HG03025 (cell line): ENCODE measurements around the gene ZNF318.
A peak's percentile ranks its signal among the peaks of the same experiment; 100 is the strongest.
"Not testable (repeated sequence)": the region's sequence is repeated elsewhere in the genome, so short reads cannot be mapped to it uniquely, and the experiment has no call there.

ENCODE experiments used
- ATAC-seq: cut with Tn5 transposase; IDR thresholded peaks from one replicate; pipeline ENCODE4 v1.9.1; 2021; ENCODE audit warnings: mild to moderate bottlenecking, moderate library complexity; ENCODE audit not compliant: unreplicated experiment, low FRiP score

The ZNF318 gene

GRCh38 chr6:43390753-43391439 lies 21.4 kb upstream of the ZNF318 start:
- not testable (repeated sequence) for ATAC-seq

- no peak for ATAC-seq
These were observed 20.4 kb upstream of the ZNF318 start for GRCh38 chr6:43389730-43390295.

- ATAC-seq: no peak
These were observed 17.0 kb upstream of the ZNF318 start for GRCh38 chr6:43386492-43386891.

DNA sequence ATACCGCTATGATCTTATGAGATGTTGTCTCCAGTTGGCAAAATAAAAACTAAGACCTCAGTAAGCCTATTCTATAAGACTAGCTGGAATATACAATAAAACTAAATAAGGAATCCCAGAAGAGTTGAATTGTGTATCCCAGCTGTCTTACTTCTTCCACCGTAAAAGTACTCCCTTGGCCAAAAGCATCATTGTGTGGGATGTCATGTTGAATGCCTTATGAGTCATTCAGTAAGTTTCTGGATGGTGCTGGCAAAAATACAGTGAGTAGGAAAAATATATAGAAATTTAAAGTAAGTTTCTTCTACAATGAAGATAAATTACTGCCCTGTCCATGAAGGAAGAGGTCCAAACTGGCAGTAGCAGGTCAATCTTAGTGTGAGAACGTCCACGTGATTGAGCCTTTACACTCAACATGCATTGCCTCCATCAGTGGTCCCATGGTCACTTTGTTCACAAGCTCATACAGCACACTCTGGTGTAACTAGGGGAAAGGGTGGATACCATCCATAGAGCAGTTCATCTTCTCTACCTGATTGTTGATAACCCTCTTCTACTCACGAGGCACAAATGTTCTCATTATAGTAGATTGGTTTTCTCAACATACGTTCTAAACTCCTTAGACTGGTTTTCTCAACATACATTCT lies 13.7 kb upstream of the ZNF318 start:
- ATAC-seq: no peak

- ATAC-seq: not testable (repeated sequence)
These were observed 11.4 kb upstream of the ZNF318 start for GRCh38 chr6:43380858-43381257.

DNA sequence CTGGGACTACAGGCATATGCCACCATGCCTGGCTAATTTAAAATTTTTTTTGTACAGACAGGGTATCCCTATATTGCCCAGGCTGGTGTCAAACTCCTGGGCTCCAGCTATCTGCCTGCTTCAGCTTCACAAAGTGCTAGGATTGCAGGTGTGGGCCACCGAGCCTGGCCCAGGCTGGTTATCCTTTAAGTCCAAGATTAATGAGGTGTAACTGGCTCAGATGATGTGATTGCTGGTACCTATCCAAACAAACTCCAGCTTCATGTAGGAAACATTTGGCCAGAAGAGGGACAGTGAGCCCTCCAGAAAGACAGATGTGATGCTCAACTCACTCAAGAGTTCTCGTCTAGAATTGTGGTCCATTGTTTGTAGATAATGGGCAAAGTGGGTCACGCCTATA lies 9.2 kb upstream of the ZNF318 start:
- ATAC-seq: no peak

DNA sequence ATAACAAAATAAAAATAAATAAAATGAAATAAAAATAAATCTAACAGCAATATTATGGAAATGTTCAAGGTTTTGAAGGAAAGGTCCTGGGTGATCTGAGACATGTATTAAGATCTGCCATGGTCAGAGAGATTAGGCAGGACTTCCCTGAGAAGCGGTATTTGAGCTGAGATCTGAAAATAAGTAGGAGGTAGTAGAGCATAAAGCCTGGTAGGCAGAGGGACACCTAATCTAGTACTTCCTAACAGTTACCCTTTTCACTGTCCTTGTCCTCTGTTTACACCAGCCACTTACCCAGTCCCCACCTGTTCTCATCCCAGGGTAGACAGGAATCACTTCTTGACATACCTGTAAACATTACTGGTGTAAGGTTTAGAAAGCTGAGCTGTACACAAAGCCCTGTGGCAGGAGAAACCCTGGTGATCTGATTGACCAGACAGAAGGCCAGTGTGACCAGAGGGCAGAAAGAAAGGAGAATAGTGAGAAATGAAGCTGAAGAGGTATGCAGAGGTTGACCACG lies 8.3 kb upstream of the ZNF318 start:
- ATAC-seq: no peak

DNA sequence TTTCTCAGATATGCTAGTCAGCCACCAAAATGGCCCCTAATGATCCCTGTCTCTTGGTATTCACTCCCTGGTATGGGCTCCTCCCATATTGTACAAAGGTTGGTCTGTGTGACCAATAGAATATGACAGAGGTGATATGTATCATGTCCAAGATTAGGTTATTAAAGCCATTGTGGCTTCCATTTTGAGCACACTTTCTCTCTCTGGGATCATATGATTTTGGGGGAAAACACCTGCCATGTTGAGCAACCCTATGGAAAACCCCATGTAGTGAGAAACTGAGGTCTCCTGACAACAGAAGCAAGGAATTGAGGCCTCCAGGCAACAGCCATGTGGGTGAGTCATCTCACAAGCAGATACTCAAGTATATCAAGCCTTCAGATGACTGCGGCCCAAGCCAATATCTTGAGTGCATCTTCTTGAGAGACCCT lies 7.1 kb upstream of the ZNF318 start:
- no peak for ATAC-seq

DNA sequence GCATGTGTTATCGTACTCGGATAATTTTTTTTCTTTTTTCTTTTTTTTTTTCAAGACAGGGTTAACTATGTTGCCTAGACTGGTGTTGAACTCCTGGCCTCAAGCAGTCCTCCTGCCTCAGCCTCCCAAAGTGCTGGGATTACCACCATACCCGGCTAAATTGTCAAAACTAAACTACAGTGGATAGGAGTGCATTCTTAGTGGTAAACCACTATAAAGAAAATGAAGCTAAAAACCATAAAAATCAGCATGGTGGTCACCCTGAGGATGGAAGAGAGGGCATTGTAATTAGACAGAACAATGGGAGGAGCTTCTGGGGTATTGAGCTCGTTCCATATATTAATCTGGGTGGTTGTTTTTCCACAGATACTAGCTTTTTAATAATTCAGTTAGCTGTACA lies 6.2 kb upstream of the ZNF318 start:
- no peak for ATAC-seq

- no peak for ATAC-seq
These were observed 3.9 kb upstream of the ZNF318 start for GRCh38 chr6:43373252-43373875.

DNA sequence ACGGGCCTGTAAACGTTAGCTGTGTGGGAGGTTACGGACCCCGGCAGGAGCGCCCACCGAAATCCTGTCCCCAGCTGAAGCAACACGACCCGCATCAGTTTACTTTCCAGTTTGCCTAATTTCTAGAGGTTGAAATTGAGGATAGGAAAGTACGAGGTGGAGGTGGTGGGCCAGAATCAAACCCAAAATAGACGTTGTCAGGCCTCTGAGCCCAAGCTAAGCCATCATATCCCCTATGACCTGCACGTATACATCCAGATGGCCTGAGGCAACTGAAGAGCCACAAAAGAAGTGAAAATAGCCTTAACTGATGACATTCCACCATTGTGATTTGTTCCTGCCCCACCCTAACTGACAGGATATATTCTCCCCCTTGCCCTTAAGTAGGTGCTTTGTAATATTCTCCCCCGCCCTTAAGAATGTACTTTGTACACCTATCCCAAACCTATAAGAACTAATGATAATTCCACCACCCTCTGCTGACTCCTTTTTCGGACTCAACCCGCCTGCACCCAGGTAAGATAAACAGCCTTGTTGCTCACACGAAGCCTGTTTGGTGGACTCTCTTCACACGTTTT lies 645 bp upstream of the ZNF318 start:
- not testable (repeated sequence) for ATAC-seq

DNA sequence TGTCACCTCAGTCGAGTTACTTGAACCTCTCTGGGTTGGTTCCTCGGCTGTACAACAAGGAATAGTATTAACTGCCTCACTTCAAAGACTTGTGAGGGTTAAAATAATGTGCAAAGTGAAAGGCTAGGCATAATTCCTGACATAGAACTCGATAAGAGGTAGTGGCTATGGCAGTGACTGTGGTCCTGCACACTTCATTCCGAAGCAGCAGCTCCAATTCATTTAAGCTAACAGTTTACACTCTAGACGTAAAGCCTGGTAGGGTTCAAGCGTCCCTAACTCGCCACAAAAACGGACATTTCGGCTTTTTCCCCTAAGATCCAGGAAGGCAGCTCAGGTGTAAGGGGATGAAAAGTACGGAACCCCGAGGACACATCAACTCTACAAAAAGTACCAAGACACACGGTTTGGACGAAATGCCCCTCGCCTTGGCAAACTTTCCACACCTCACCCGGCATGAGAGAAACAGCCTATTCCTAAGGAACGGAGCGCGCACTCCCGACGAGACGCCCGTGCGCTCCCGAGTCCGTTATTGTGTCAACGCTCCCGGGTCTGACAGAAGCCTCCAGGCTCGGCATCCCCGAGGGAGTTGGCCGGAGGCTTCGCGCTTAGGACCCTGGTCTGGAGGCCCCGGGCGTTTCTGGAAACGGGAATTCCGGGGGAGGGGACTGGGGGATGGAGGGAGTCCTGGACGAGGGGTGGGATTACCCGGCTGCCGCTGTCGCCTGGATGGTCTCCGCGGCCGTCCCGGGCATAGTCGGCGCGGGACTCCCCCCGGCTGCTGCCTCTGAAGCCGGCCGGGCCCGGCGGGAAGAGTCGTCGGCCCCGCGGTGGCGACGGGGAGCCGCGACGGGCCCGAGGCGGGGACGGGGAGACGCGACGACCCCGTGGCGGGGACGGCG lies 937 bp downstream of the ZNF318 start:
- ATAC-seq: peak; percentile 6

- ATAC-seq: no peak
These were observed 2.0 kb downstream of the ZNF318 start for GRCh38 chr6:43367245-43367984.

DNA sequence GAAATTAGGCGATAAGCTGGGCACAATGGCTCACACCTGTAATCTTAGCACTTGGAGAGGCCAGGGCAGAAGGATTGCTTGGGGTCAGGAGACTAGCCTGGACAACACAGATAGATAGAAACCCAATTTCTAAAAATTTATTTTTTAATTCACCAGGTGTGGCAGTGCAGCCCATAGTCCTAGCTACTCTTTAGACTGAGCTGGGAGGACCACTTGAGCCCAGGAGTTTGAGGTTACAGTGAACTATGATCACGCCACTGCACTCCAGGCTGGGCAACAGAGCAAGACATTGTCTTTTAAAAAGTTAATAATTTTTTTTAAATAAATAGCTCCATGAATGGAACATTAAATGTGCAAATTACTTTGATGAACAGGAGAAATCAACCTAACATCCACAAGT lies 8.2 kb downstream of the ZNF318 start:
- ATAC-seq: no peak

- ATAC-seq: no peak
These were observed 9.6 kb downstream of the ZNF318 start for GRCh38 chr6:43359831-43360230.

- no peak for ATAC-seq
These were observed 10.1 kb downstream of the ZNF318 start for GRCh38 chr6:43359381-43359780.

DNA sequence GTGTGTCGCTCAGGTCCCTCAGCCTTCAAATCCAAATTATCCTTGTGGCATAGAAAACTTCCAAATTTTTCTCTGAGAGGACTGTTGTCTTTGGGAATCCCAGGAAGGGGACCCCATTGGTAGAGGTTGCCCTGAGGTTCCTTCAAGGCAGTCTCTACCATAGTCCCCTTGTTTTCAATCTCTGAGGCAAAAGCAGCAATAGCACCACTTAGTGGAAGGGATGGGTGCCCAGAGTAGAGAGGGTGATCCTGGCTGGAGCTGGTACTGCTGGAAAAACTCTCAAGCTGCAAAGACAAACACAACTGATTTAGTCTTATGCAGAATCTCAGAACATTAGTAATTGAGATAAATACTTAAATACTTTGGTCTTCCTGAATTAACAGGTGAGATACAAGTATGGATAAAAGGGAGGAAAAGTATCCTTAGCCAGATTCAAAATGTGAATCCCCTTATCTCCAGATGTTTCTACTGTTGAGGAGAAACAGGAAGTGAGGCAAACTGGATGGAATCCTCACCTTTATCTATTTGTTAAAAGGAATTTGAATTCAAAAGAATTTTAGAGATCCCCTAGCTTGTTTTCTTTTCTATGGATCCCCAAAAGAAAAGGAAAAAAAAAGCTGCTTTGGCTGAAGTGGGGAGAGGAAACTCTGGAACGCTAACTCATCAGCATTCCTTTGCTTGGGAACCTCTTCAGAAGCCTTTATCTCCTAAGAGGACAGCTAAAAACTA lies 13.4 kb downstream of the ZNF318 start:
- no peak for ATAC-seq

- not testable (repeated sequence) for ATAC-seq
These were observed 17.5 kb downstream of the ZNF318 start for GRCh38 chr6:43351951-43352350.

- ATAC-seq: no peak
These were observed 22.0 kb downstream of the ZNF318 start for GRCh38 chr6:43347444-43347843.
